ENCODE results near the gene SMCR8. TPM values are rescaled to one million over a fixed set of nuclear protein-coding genes. Genes with fewer than 3 reads are reported as not detected.

The SMCR8 gene
- total and polyA plus RNA-seq, 2 of the 8 experiments (the other 6 are each of a cell fraction or from before 2014, with no cell fraction given), result 6.9 to 18.5 TPM

- DNase-seq (ENCODE audit: low read depth in 1 of 2, low spot score in 2 of 2) (no peak), FAIRE-seq (no peak)
- 86% methylated on average over 1 of the region's 1 CpG; no CpG with 5 or more reads in 1 of the 2 experiments for WGBS, 2 experiments (ENCODE audit: extremely low coverage in 1 of 2, insufficient coverage in 1 of 2, insufficient read length in 1 of 2, insufficient replicate concordance in 2 of 2, low coverage in 1 of 2, low lambda C conversion rate in 2 of 2, missing lambda C conversion rate in 1 of 2)
- no peak overlapping the region for H2AK5ac ChIP-seq (ENCODE audit: low read depth, low read length)
- H3K56ac ChIP-seq (replicated peaks; ENCODE audit: insufficient read length, low read depth, low read length), result no peak overlapping the region
- H3K27me3 ChIP-seq (replicated peaks in 1 of 4; ENCODE audit: control insufficient read depth in 3 of 4, extremely low read depth in 1 of 4, insufficient read depth in 3 of 4, low read length in 3 of 4), result no peaks in the 10 kb centered on the region
- CTCF ChIA-PET (ENCODE audit: partially characterized antibody), result interaction anchor here (1.1 to 1.5 kb wide), 3 partner anchors 8 to 29 kb away, joined by 3 to 5 read pairs (median 4); no protein-coding TSS in a partner anchor
- H4K20me1 ChIP-seq (replicated peaks in 1 of 2; ENCODE audit: control insufficient read depth in 1 of 2, insufficient read depth in 2 of 2, low read length in 2 of 2), result peaks cover 3 to 9% of the 10 kb centered on the region in 2 experiments
- no peak overlapping the region for H3K14ac ChIP-seq (ENCODE audit: insufficient read length)
- H3K9me3 ChIP-seq (ENCODE audit: insufficient read depth in 2 of 2, low read depth in 1 of 2, low read length in 1 of 2), result no peaks in the 10 kb centered on the region
- H3K23ac ChIP-seq (ENCODE audit: insufficient read length), result no peak overlapping the region
- no peak overlapping the region for H2BK5ac ChIP-seq (ENCODE audit: low read depth, low read length)
- no peak overlapping the region for H3K27ac ChIP-seq (ENCODE audit: low read depth, low read length)
- H4K5ac ChIP-seq (ENCODE audit: insufficient read length, low read depth, low read length), result no peak overlapping the region
- H4K91ac ChIP-seq (replicated peaks; ENCODE audit: insufficient read length, low read length), result no peak overlapping the region
- no peaks in the 10 kb centered on the region for H3K79me2 ChIP-seq (ENCODE audit: control insufficient read depth in 1 of 2, insufficient read depth in 2 of 2, low read length in 2 of 2)
- H3K23me2 ChIP-seq (ENCODE audit: low read depth, low read length), result no peaks in the 10 kb centered on the region
- H2BK20ac ChIP-seq (ENCODE audit: low read length), result no peak overlapping the region
- H2BK15ac ChIP-seq (ENCODE audit: low read length), result no peak overlapping the region
- no peak overlapping the region for H2BK12ac ChIP-seq (ENCODE audit: low read depth, low read length)
- no peak overlapping the region for H3K9ac ChIP-seq (replicated peaks in 1 of 4; ENCODE audit: extremely low read depth in 1 of 4, low read depth in 3 of 4, low read length in 3 of 4)
- H3K4me1 ChIP-seq (replicated peaks in 1 of 4; ENCODE audit: control insufficient read depth in 3 of 4, insufficient read depth in 4 of 4, low read length in 3 of 4), result no peaks in the 10 kb centered on the region
- H3K4ac ChIP-seq (replicated peaks; ENCODE audit: insufficient read length, low read depth, low read length), result no peak overlapping the region
- H3K18ac ChIP-seq (ENCODE audit: extremely low read depth, low read length), result no peak overlapping the region
- H3K79me1 ChIP-seq (ENCODE audit: low read depth, low read length), result no peaks in the 10 kb centered on the region
- H2BK120ac ChIP-seq (replicated peaks; ENCODE audit: low read depth, low read length), result no peak overlapping the region
- no peak overlapping the region for H2AFZ ChIP-seq (ENCODE audit: low read length)
- H3K36me3 ChIP-seq (ENCODE audit: control insufficient read depth in 2 of 4, insufficient read depth in 4 of 4, low read length in 3 of 4), result peaks cover 31 to 78% (median 53%) of the 10 kb centered on the region in 4 experiments
- H4K8ac ChIP-seq (ENCODE audit: extremely low read depth, insufficient read depth, low read length), result no peak overlapping the region
- no peak overlapping the region for H3K4me3 ChIP-seq (ENCODE audit: extremely low read depth in 1 of 4, insufficient read depth in 2 of 4, low read depth in 3 of 4, low read length in 4 of 4)
- POLR2A ChIA-PET (ENCODE audit: partially characterized antibody), result interaction anchor here (1.0 to 11.3 kb wide), 5 partner anchors 9 to 20 kb away, joined by 3 to 114 read pairs (median 6); partner anchors contain the start of genes FLII and MIEF2
- no peak overlapping the region for H3K4me2 ChIP-seq (ENCODE audit: insufficient read depth in 1 of 2, low read depth in 2 of 2, low read length in 2 of 2)
- TF ChIP-seq CHD1 (IDR thresholded peaks at IDR 0.05; ENCODE audit: low read depth, low read length) (no peak), SP4 (IDR thresholded peaks at IDR 0.05; ENCODE audit: low read length) (no peak), POLR2A (IDR thresholded peaks at IDR 0.05; ENCODE audit: control extremely low read depth in 1 of 2, low read depth in 2 of 2, low read length in 2 of 2) (no peak), KDM4A (IDR thresholded peaks at IDR 0.05; ENCODE audit: low read depth, low read length, severe bottlenecking) (no peak), SP1 (IDR thresholded peaks at IDR 0.05; ENCODE audit: low read depth, low read length) (no peak), CREB1 (IDR thresholded peaks at IDR 0.05) (no peak), JUN (IDR thresholded peaks at IDR 0.05; ENCODE audit: low read depth, low read length) (no peak), RBBP5 (IDR thresholded peaks at IDR 0.05; ENCODE audit: borderline replicate concordance, low read depth, low read length) (no peak), TBP (IDR thresholded peaks at IDR 0.05; ENCODE audit: low read depth, low read length) (no peak), BCL11A (IDR thresholded peaks at IDR 0.05; ENCODE audit: low read depth in 2 of 2, low read length in 2 of 2) (no peak), RNF2 (IDR thresholded peaks at IDR 0.05; ENCODE audit: borderline replicate concordance, low read depth, low read length, missing control alignments, poor library complexity, severe bottlenecking) (no peak), GABPA (IDR thresholded peaks at IDR 0.05; ENCODE audit: borderline replicate concordance, insufficient read depth, low read length) (no peak), POU5F1 (IDR thresholded peaks at IDR 0.05; ENCODE audit: low read depth, low read length) (no peak), FOSL1 (IDR thresholded peaks at IDR 0.05; ENCODE audit: insufficient read depth, low read depth, low read length) (no peak), POLR2AphosphoS5 (IDR thresholded peaks at IDR 0.05; ENCODE audit: low read depth, low read length) (no peak), JUND (IDR thresholded peaks at IDR 0.05; ENCODE audit: low read length) (no peak)
These were observed 38.0 kb upstream of the SMCR8 start for GRCh38 chr17:18277076-18277475.
